ENCODE results near the gene ABHD17C. TPM values are rescaled to one million over a fixed set of nuclear protein-coding genes. Genes with fewer than 3 reads are reported as not detected.

Gene ABHD17C
- total RNA-seq, 1 experiment from 2014 or later, result 16.3 TPM

DNA sequence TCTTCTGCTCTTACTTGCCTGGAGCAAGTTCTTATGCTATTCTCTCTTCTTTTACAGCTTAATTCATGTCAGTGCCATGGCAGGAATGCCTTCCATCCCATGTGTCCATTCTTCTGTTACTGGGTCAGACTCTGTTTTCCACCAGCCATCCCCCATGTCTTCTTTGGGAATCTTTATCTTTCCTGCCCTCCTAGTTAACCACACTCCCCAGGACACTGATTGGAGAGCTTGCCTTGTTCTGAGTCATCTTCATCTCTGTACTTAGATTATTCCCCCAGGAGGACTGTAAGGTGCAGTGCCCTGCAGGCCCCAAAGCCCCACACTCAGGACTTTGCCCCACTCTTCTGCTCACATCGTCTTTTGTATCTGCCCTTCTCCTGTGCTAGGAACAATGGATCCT is 3.6 kb downstream of the ABHD17C start:
- ATAC-seq (no peak), DNase-seq (ENCODE audit: low read depth, low spot score) (no peak)
- ChIA-PET POLR2A (no interaction called here), CTCF (no interaction called here)
- no TSS peak for BruUV-seq (replicated peaks)
- H3K4me3 ChIP-seq (ENCODE audit: low read depth in 2 of 2, low read length in 2 of 2), result no peak overlapping the region
- TF ChIP-seq, protein P1, sequence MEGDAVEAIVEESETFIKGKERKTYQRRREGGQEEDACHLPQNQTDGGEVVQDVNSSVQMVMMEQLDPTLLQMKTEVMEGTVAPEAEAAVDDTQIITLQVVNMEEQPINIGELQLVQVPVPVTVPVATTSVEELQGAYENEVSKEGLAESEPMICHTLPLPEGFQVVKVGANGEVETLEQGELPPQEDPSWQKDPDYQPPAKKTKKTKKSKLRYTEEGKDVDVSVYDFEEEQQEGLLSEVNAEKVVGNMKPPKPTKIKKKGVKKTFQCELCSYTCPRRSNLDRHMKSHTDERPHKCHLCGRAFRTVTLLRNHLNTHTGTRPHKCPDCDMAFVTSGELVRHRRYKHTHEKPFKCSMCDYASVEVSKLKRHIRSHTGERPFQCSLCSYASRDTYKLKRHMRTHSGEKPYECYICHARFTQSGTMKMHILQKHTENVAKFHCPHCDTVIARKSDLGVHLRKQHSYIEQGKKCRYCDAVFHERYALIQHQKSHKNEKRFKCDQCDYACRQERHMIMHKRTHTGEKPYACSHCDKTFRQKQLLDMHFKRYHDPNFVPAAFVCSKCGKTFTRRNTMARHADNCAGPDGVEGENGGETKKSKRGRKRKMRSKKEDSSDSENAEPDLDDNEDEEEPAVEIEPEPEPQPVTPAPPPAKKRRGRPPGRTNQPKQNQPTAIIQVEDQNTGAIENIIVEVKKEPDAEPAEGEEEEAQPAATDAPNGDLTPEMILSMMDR (IDR thresholded peaks at IDR 0.05), result no peak
- TF ChIP-seq SIN3A (IDR thresholded peaks at IDR 0.05; ENCODE audit: borderline replicate concordance, insufficient read depth, low read depth, low read length) (no peak), TCF7L2 (IDR thresholded peaks at IDR 0.05; ENCODE audit: low read depth, low read length) (no peak), POLR2AphosphoS5 (IDR thresholded peaks at IDR 0.05; ENCODE audit: low read depth, low read length) (no peak)
- TF ChIP-seq, protein P2, sequence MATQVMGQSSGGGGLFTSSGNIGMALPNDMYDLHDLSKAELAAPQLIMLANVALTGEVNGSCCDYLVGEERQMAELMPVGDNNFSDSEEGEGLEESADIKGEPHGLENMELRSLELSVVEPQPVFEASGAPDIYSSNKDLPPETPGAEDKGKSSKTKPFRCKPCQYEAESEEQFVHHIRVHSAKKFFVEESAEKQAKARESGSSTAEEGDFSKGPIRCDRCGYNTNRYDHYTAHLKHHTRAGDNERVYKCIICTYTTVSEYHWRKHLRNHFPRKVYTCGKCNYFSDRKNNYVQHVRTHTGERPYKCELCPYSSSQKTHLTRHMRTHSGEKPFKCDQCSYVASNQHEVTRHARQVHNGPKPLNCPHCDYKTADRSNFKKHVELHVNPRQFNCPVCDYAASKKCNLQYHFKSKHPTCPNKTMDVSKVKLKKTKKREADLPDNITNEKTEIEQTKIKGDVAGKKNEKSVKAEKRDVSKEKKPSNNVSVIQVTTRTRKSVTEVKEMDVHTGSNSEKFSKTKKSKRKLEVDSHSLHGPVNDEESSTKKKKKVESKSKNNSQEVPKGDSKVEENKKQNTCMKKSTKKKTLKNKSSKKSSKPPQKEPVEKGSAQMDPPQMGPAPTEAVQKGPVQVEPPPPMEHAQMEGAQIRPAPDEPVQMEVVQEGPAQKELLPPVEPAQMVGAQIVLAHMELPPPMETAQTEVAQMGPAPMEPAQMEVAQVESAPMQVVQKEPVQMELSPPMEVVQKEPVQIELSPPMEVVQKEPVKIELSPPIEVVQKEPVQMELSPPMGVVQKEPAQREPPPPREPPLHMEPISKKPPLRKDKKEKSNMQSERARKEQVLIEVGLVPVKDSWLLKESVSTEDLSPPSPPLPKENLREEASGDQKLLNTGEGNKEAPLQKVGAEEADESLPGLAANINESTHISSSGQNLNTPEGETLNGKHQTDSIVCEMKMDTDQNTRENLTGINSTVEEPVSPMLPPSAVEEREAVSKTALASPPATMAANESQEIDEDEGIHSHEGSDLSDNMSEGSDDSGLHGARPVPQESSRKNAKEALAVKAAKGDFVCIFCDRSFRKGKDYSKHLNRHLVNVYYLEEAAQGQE (IDR thresholded peaks at IDR 0.05; ENCODE audit: insufficient read depth in 1 of 2, low read depth in 2 of 2, low read length in 1 of 2), result no peak
- in situ Hi-C loops (cut with HindIII; ENCODE audit: low pct_unique_long_range_greater_than_20kb, low sequenced_read_pairs) (no loop called here), intact Hi-C loops (cut with micrococcal nuclease; ENCODE audit: unreplicated experiment) (no loop called here)
- H3K9me3 ChIP-seq (ENCODE audit: control insufficient read depth, insufficient read depth, low read depth, low read length), result no peaks in the 10 kb centered on the region
- no peak overlapping the region for H3K27ac ChIP-seq (ENCODE audit: low read length)
- H3K4me1 ChIP-seq (ENCODE audit: control insufficient read depth, insufficient read depth, low read length), result peaks cover 16% of the 10 kb centered on the region
- H3K36me3 ChIP-seq (ENCODE audit: control insufficient read depth, insufficient read depth, low read length), result no peaks in the 10 kb centered on the region; the same call in 1 of the 2 replicates
- H3K27me3 ChIP-seq (ENCODE audit: control insufficient read depth, insufficient read depth, low read length), result no peaks in the 10 kb centered on the region

DNA sequence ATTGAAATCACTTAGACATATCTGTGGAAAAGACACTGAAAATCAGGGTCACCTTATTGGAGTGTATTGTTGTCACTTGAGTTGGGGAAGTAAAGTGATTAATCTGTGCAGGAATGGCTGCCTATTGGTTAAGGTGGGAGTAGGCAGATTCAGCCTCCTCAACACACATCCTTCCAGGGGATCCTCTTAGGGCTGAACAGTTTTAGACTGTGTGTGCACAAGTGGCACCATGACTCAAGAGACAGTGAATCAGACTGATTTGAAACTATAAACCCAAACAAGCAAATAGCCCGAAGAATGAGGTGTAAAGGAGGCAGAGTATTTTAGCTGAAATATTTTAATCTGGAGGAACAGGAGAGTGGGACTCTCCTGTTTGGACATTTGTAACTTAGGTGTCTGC is 4.9 kb downstream of the ABHD17C start:
- intact Hi-C loops (cut with micrococcal nuclease; ENCODE audit: unreplicated experiment), result no loop called here
- CTCF ChIA-PET, result interaction anchor here (0.6 kb wide), 1 partner anchor 290 kb away, joined by 4 read pairs; no protein-coding TSS in a partner anchor

More for the DNA sequence above, 4.9 kb downstream of the ABHD17C start:
- TF ChIP-seq, protein P2 (IDR thresholded peaks at IDR 0.05; ENCODE audit: insufficient read depth in 1 of 2, low read depth in 2 of 2, low read length in 1 of 2), result no peak
- no peak for TF ChIP-seq POLR2AphosphoS5 (IDR thresholded peaks at IDR 0.05; ENCODE audit: low read depth, low read length)
- TF ChIP-seq SIN3A (IDR thresholded peaks at IDR 0.05; ENCODE audit: borderline replicate concordance, insufficient read depth, low read depth, low read length), result no peak
- TF ChIP-seq, protein P1 (IDR thresholded peaks at IDR 0.05), result no peak
- TF ChIP-seq TCF7L2 (IDR thresholded peaks at IDR 0.05; ENCODE audit: low read depth, low read length), result no peak
- Histone ChIP-seq H3K4me3 (ENCODE audit: low read depth in 2 of 2, low read length in 2 of 2) (no peak overlapping the region), H3K9me3 (ENCODE audit: control insufficient read depth, insufficient read depth, low read depth, low read length) (no peaks in the 10 kb centered on the region), H3K36me3 (ENCODE audit: control insufficient read depth, insufficient read depth, low read length) (no peaks in the 10 kb centered on the region; the same call in 1 of the 2 replicates), H3K27me3 (ENCODE audit: control insufficient read depth, insufficient read depth, low read length) (no peaks in the 10 kb centered on the region), H3K4me1 (ENCODE audit: control insufficient read depth, insufficient read depth, low read length) (peaks cover 11% of the 10 kb centered on the region), H3K27ac (ENCODE audit: low read length) (no peak overlapping the region)
- POLR2A ChIA-PET, result no interaction called here
- in situ Hi-C loops (cut with HindIII; ENCODE audit: low pct_unique_long_range_greater_than_20kb, low sequenced_read_pairs), result no loop called here
- ATAC-seq (no peak), DNase-seq (ENCODE audit: low read depth, low spot score) (no peak)
- no TSS peak for BruUV-seq (replicated peaks)
